HCT116 (cell line): ENCODE measurements around the gene FCMR. TPM values are rescaled to one million over a fixed set of nuclear protein-coding genes. Genes with fewer than 3 reads are reported as not detected.

Source experiments
- ATAC-seq: fragments of 200-7000 bp; cut with Tn5 transposase; 2 replicates; pipeline ENCODE4 v1.9.1; 2020; ENCODE audit warnings: mild to moderate bottlenecking, moderate library complexity
- BruUV-seq: library from RNA; stranded (reverse); fragments of 400-500 nt; replicated peaks from 2 replicates; lab custom pipeline; 2021; lab: Mats Ljungman, UMichigan
- CTCF ChIA-PET: fragments of 300-600 bp; sonication (Branson Sonifier 250); formaldehyde crosslinking; loops from one replicate; lab custom pipeline; 2021; ENCODE audit warnings: antibody characterized with exemption; lab: Charles Lee
- POLR2A ChIA-PET: fragments of 300-600, 350-600 bp; sonication (Branson Sonifier 250); formaldehyde crosslinking; loops from one replicate; lab custom pipeline; 2021; ENCODE audit warnings: antibody characterized with exemption; lab: Charles Lee
- RAD21 ChIA-PET, 2 experiments: fragments of 300-600 bp; sonication (Branson Sonifier 250); formaldehyde crosslinking; loops; one replicate each; lab custom pipeline; 2023; ENCODE audit warnings: low total read pairs in 2 of 2; ENCODE audit not compliant: uncharacterized antibody in 2 of 2, unreplicated experiment in 2 of 2, low non-redundant PET in 1 of 2; lab: Charles Lee
- DNase-seq: peaks from one replicate; pipeline ENCODE4 v3.0.0-alpha.2; 2010; ENCODE audit warnings: low read depth, low spot score
- H2AFZ ChIP-seq: fragments of 200-600 bp; shearing (Covaris generic), sonication (generic); 2 replicates; pipeline ENCODE4 v1.6.1; 2017; ENCODE audit warnings: low read depth, mixed run types, mixed read lengths, antibody characterized with exemption, low read length; ENCODE audit not compliant: poor library complexity, severe bottlenecking
- H3K27ac ChIP-seq: 2 replicates; pipeline ENCODE4 v1.5.1; 2012; ENCODE audit warnings: low read depth, low read length
- H3K27me3 ChIP-seq: fragments of 200-600 bp; sonication (generic); 2 replicates; pipeline ENCODE4 v1.6.1; 2016; ENCODE audit warnings: mixed run types, low read length, mixed read lengths; ENCODE audit not compliant: insufficient read depth
- H3K36me3 ChIP-seq, 2 experiments: fragments of 200-500 bp in 1 of 2; fragments of 200-600 bp in 1 of 2; sonication (Bioruptor generic) in 1 of 2; sonication (generic) in 1 of 2; 2 replicates each; pipeline versions ENCODE4 v1.5.1 to v1.6.1; 2014 to 2016; ENCODE audit warnings: low read length in 2 of 2, inconsistent platforms in 1 of 2, mixed read lengths in 1 of 2, mixed run types in 1 of 2; ENCODE audit not compliant: insufficient read depth in 2 of 2, control insufficient read depth in 1 of 2
- H3K4me1 ChIP-seq, 2 experiments: fragments of 200-600 bp in 1 of 2; sonication (generic) in 1 of 2; 2 replicates each; pipeline versions ENCODE4 v1.5.1 to v1.6.1; 2012 to 2017; ENCODE audit warnings: low read length in 2 of 2, inconsistent platforms in 1 of 2, mild to moderate bottlenecking in 1 of 2, mixed read lengths in 1 of 2, mixed run types in 1 of 2, moderate library complexity in 1 of 2; ENCODE audit not compliant: insufficient read depth in 2 of 2, control insufficient read depth in 1 of 2
- H3K4me2 ChIP-seq: fragments of 200-600 bp; sonication (generic); 2 replicates; pipeline ENCODE4 v1.6.1; 2017; ENCODE audit warnings: mixed run types, low read length, mixed read lengths
- H3K4me3 ChIP-seq, 2 experiments: fragments of 200-600 bp in 1 of 2; sonication (generic) in 1 of 2; replicated peaks in 1 of 2; 2 replicates each; pipeline ENCODE4 v1.5.1; 2011 to 2016; ENCODE audit warnings: low read length in 2 of 2, control low read depth in 1 of 2, low read depth in 1 of 2, mild to moderate bottlenecking in 1 of 2, mixed read lengths in 1 of 2, mixed run types in 1 of 2
- H3K79me2 ChIP-seq: fragments of 200-600 bp; sonication (generic); 2 replicates; pipeline ENCODE4 v1.6.1; 2017; ENCODE audit warnings: mild to moderate bottlenecking, mixed run types, low read length, moderate library complexity, mixed read lengths; ENCODE audit not compliant: insufficient read depth
- H3K9ac ChIP-seq: fragments of 200-600 bp; sonication (generic); 2 replicates; pipeline ENCODE4 v1.6.1; 2016; ENCODE audit warnings: low read length, mixed read lengths
- H3K9me2 ChIP-seq: fragments of 200-600 bp; sonication (generic), shearing (Covaris generic); 2 replicates; pipeline ENCODE4 v1.6.1; 2017; ENCODE audit warnings: mixed run types, mild to moderate bottlenecking, moderate library complexity; ENCODE audit not compliant: insufficient read depth
- H3K9me3 ChIP-seq, 2 experiments: fragments of 200-500 bp in 1 of 2; fragments of 200-600 bp in 1 of 2; sonication (Bioruptor generic) in 1 of 2; sonication (generic) in 1 of 2; 2 replicates each; pipeline ENCODE4 v1.6.1; 2014 to 2017; ENCODE audit warnings: low read length in 2 of 2, mixed read lengths in 2 of 2, inconsistent platforms in 1 of 2, low read depth in 1 of 2, mild to moderate bottlenecking in 1 of 2, mixed run types in 1 of 2, moderate library complexity in 1 of 2; ENCODE audit not compliant: control insufficient read depth in 1 of 2, insufficient read depth in 1 of 2
- H4K20me1 ChIP-seq: fragments of 200-600 bp; sonication (generic), shearing (Covaris generic); 2 replicates; pipeline ENCODE4 v1.6.1; 2017; ENCODE audit warnings: mixed run types, mild to moderate bottlenecking, moderate library complexity; ENCODE audit not compliant: insufficient read depth
- CEBPB ChIP-seq: IDR thresholded peaks from 2 replicates; pipeline ENCODE4 v1.6.1; 2012; ENCODE audit warnings: low read depth
- CTCF ChIP-seq, 3 experiments: fragments of 200-600 bp in 1 of 3; sonication (generic) in 1 of 3; IDR thresholded peaks in 2 of 3; conservative IDR thresholded peaks in 1 of 3; 2 replicates each; pipeline ENCODE4 v1.5.1; 2012 to 2017; ENCODE audit warnings: low read depth in 2 of 3, low read length in 2 of 3, antibody characterized with exemption in 1 of 3, borderline replicate concordance in 1 of 3, control low read depth in 1 of 3, mild to moderate bottlenecking in 1 of 3, mixed read lengths in 1 of 3, mixed run types in 1 of 3, moderate library complexity in 1 of 3; ENCODE audit not compliant: insufficient read depth in 1 of 3
- EGR1 ChIP-seq: IDR thresholded peaks from 2 replicates; pipeline ENCODE4 v1.6.1; 2012; ENCODE audit warnings: low read depth
- EZH2 ChIP-seq: fragments of 200-600 bp; sonication (generic); IDR thresholded peaks from 2 replicates; pipeline ENCODE4 v1.6.1; 2017; ENCODE audit warnings: antibody characterized with exemption, mixed run types
- EZH2phosphoT487 ChIP-seq: fragments of 200-600 bp; IDR thresholded peaks from 2 replicates; pipeline ENCODE4 v1.6.1; 2018; ENCODE audit warnings: antibody characterized with exemption, borderline replicate concordance
- FOSL1 ChIP-seq: IDR thresholded peaks from 2 replicates; pipeline ENCODE4 v1.6.1; 2012; ENCODE audit warnings: low read depth
- JUND ChIP-seq: IDR thresholded peaks from 2 replicates; pipeline ENCODE4 v1.6.1; 2012
- POLR2A ChIP-seq: IDR thresholded peaks from 2 replicates; pipeline ENCODE4 v1.7.0; 2011; ENCODE audit warnings: borderline replicate concordance; ENCODE audit not compliant: insufficient read depth, insufficient read length; ENCODE audit errors: extremely low read depth
- POLR2AphosphoS5 ChIP-seq: IDR thresholded peaks from 2 replicates; pipeline ENCODE4 v1.6.1; 2011; ENCODE audit warnings: mild to moderate bottlenecking, low read depth, low read length, moderate library complexity
- RAD21 ChIP-seq: IDR thresholded peaks from 2 replicates; pipeline ENCODE4 v1.6.1; 2012; ENCODE audit warnings: low read depth, mild to moderate bottlenecking
- SIN3A ChIP-seq: IDR thresholded peaks from 2 replicates; pipeline ENCODE4 v1.6.1; 2012; ENCODE audit warnings: low read depth
- SP1 ChIP-seq: IDR thresholded peaks from 2 replicates; pipeline ENCODE4 v1.6.1; 2012; ENCODE audit warnings: low read depth
- SRF ChIP-seq: IDR thresholded peaks from 2 replicates; pipeline ENCODE4 v1.6.1; 2012; ENCODE audit warnings: low read depth
- ZNF274 ChIP-seq: fragments of 200-500 bp; sonication (Bioruptor generic); IDR thresholded peaks from 2 replicates; pipeline ENCODE4 v1.6.1; 2014; ENCODE audit warnings: mild to moderate bottlenecking, low read depth, low read length, inconsistent platforms
- intact Hi-C: fragments of 100-400 bp; cut with micrococcal nuclease; formaldehyde crosslinking; loops from 2 replicates; pipeline ENCODE4 v1.10.0; 2022
- total RNA-seq: library from RNA; stranded (reverse); gene quantifications from one replicate; pipeline ENCODE4 v1.2.1, GENCODE V29; 2021; ENCODE audit not compliant: unreplicated experiment
- TF ChIP-seq, protein P1 (sequence below): IDR thresholded peaks from 2 replicates; pipeline ENCODE4 v1.6.1; 2012; ENCODE audit warnings: low read depth
- TF ChIP-seq, protein P2 (sequence below): IDR thresholded peaks from 2 replicates; pipeline ENCODE4 v1.6.1; 2012
- TF ChIP-seq, protein P3 (sequence below): IDR thresholded peaks from 2 replicates; pipeline ENCODE4 v1.6.1; 2012

The FCMR gene
- total RNA-seq, 1 experiment from 2014 or later = 0.61 TPM

DNA sequence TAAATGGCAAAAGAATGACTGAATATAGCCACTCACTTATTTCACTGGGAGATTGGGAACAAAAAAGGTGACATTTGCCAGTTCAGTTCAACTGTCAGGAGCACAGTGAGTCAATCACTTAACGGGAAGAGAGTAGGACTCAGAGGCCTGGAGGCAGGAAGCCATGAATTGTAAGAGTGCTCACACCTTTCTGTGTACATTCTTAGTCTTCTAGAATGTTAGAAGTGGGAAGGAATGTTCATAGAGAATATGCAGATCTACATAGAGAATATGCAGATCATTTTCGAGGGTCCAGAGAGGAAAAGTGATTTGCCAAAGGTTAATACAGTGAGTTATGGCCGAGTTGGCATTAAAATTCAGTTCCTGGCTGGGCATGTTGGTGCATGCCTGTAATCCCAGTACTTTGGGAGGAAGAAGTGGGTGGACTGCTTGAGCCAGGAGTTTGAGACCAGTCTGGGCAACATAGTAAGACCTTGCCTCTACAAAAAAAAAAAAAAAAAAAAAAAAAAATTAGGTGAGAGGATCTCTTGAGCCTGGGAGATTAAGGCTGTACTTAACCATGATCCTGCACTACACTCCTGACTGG, 48.0 kb downstream of the FCMR start:
- Histone ChIP-seq H3K4me2 (no peak overlapping the region), H3K4me1 (no peaks in the 10 kb centered on the region), H3K4me3 (no peak overlapping the region), H3K27ac (no peak overlapping the region), H3K9ac (no peak overlapping the region), H3K9me3 (peaks cover 9 to 16% of the 10 kb centered on the region in 2 experiments; a peak in 2 of 4 replicates), H2AFZ (no peak overlapping the region), H3K36me3 (no peaks in the 10 kb centered on the region)
- intact Hi-C loops = no loop called here
- BruUV-seq = no TSS peak
- ChIA-PET CTCF (no interaction called here), RAD21 (no interaction called here)
- DNase-seq = no peak
- ATAC-seq = no peak
- TF ChIP-seq FOSL1 (no peak), RAD21 (no peak), SIN3A (no peak), SRF (no peak), EZH2phosphoT487 (no peak), POLR2AphosphoS5 (no peak), SP1 (no peak), CTCF (IDR thresholded peaks at IDR 0.05 in 2 of 3, conservative IDR thresholded peaks at IDR 0.05 in 1 of 3; ENCODE audit: borderline replicate concordance in 1 of 3, insufficient read depth in 1 of 3, low read depth in 2 of 3, low read length in 2 of 3) (no peak), EGR1 (no peak), JUND (no peak), CEBPB (no peak), POLR2A (no peak), EZH2 (no peak), ZNF274 (no peak)
- TF ChIP-seq, protein P1, sequence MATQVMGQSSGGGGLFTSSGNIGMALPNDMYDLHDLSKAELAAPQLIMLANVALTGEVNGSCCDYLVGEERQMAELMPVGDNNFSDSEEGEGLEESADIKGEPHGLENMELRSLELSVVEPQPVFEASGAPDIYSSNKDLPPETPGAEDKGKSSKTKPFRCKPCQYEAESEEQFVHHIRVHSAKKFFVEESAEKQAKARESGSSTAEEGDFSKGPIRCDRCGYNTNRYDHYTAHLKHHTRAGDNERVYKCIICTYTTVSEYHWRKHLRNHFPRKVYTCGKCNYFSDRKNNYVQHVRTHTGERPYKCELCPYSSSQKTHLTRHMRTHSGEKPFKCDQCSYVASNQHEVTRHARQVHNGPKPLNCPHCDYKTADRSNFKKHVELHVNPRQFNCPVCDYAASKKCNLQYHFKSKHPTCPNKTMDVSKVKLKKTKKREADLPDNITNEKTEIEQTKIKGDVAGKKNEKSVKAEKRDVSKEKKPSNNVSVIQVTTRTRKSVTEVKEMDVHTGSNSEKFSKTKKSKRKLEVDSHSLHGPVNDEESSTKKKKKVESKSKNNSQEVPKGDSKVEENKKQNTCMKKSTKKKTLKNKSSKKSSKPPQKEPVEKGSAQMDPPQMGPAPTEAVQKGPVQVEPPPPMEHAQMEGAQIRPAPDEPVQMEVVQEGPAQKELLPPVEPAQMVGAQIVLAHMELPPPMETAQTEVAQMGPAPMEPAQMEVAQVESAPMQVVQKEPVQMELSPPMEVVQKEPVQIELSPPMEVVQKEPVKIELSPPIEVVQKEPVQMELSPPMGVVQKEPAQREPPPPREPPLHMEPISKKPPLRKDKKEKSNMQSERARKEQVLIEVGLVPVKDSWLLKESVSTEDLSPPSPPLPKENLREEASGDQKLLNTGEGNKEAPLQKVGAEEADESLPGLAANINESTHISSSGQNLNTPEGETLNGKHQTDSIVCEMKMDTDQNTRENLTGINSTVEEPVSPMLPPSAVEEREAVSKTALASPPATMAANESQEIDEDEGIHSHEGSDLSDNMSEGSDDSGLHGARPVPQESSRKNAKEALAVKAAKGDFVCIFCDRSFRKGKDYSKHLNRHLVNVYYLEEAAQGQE = no peak
- TF ChIP-seq, protein P2, sequence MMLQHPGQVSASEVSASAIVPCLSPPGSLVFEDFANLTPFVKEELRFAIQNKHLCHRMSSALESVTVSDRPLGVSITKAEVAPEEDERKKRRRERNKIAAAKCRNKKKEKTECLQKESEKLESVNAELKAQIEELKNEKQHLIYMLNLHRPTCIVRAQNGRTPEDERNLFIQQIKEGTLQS = no peak
- TF ChIP-seq, protein P3, sequence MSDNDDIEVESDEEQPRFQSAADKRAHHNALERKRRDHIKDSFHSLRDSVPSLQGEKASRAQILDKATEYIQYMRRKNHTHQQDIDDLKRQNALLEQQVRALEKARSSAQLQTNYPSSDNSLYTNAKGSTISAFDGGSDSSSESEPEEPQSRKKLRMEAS = no peak
- TF ChIP-seq, all 23 proteins: peak for 0
- POLR2A ChIA-PET = no interaction called here
- Histone ChIP-seq H3K9me2 (no peaks in the 10 kb centered on the region), H3K27me3 (no peaks in the 10 kb centered on the region), H4K20me1 (no peaks in the 10 kb centered on the region), H3K79me2 (no peaks in the 10 kb centered on the region)
